Mucosa of descending colon (tissue), 3 donors: ENCODE measurements around the gene BACE1-AS. TPM values are rescaled to one million over a fixed set of nuclear protein-coding genes. Genes with fewer than 3 reads are reported as not detected.

ENCODE experiments used
- ATAC-seq: fragments of 200-7000 bp; cut with Tn5 transposase; one replicate; pipeline ENCODE4 v1.9.1; 2020; ENCODE audit warnings: mild to moderate bottlenecking, moderate library complexity
- DNase-seq, 3 donors: peaks; one replicate each; pipeline ENCODE4 v3.0.0-alpha.2; 2020
- H3K36me3 ChIP-seq: fragments of 200-600 bp; one replicate; pipeline ENCODE4 v1.8.0; 2021; ENCODE audit warnings: low read depth, mild to moderate bottlenecking
- H3K4me1 ChIP-seq: fragments of 200-600 bp; one replicate; pipeline ENCODE4 v1.8.0; 2021; ENCODE audit warnings: low read depth, mild to moderate bottlenecking
- H3K4me3 ChIP-seq: fragments of 200-600 bp; one replicate; pipeline ENCODE4 v1.8.0; 2021; ENCODE audit warnings: mild to moderate bottlenecking
- H3K9me3 ChIP-seq: fragments of 200-600 bp; one replicate; pipeline ENCODE4 v1.8.0; 2021; ENCODE audit warnings: mild to moderate bottlenecking
- intact Hi-C, 2 donors: fragments of 100-400 bp; cut with DNase I in 1 of 2; cut with micrococcal nuclease in 1 of 2; formaldehyde crosslinking; loops; one replicate each; pipeline versions ENCODE4 v1.11.0 to v1.11.1; 2022; cut with DNase I, micrococcal nuclease
- total RNA-seq, 3 donors: library from RNA; stranded (reverse); fragmentation: NEBNext Ultra II Directional in 2 of 3; extraction: Animal tissue kit (Norgen Biotek cat#: 25700) in 2 of 3; gene quantifications; one replicate each; pipeline versions ENCODE4 v1.2.1 to v1.2.4, GENCODE V29; 2021 to 2023
- TF ChIP-seq, protein P1 (sequence below): fragments of 200-600 bp; IDR thresholded peaks from one replicate; pipeline ENCODE4 v1.8.0; 2022; ENCODE audit warnings: antibody characterized with exemption, mild to moderate bottlenecking
- donor health status: DM: no; HTN: no; CAD: no; lungs with moderate emphysema.
- donor health status: DM: no; HTN: no; CAD: no.
- donor health status: DM: no; HTN: yes; CAD: no.

The BACE1-AS gene
- total RNA-seq, 3 donors from 2014 or later = 6.9 to 11.3 (median 7.4) TPM

DNA sequence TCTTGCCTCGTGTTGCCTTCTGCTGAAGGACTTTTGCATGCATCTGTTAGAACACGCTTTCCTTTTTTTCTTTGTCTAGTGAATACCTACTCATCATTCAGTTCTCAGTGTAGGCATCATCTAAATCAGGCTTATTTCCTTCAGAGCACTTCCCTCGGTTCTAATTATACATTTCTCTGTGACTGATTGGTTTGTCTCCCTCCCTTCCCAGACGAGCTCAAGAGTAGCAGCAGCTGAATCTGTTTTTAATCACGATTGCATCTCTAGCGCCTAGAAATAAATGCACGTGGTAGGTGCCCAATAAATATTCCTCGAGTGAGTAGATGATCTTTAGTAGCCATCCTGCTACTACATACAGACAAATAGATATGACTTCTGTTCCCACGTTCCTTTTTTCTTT lies 42.8 kb downstream of the BACE1-AS start:
- Histone ChIP-seq H3K36me3 (no peaks in the 10 kb centered on the region), H3K4me3 (no peak overlapping the region), H3K9me3 (no peaks in the 10 kb centered on the region), H3K4me1 (peaks cover 4% of the 10 kb centered on the region)
- DNase-seq (no peak), ATAC-seq (no peak)
- intact Hi-C loops = no loop called here
- TF ChIP-seq, protein P1, sequence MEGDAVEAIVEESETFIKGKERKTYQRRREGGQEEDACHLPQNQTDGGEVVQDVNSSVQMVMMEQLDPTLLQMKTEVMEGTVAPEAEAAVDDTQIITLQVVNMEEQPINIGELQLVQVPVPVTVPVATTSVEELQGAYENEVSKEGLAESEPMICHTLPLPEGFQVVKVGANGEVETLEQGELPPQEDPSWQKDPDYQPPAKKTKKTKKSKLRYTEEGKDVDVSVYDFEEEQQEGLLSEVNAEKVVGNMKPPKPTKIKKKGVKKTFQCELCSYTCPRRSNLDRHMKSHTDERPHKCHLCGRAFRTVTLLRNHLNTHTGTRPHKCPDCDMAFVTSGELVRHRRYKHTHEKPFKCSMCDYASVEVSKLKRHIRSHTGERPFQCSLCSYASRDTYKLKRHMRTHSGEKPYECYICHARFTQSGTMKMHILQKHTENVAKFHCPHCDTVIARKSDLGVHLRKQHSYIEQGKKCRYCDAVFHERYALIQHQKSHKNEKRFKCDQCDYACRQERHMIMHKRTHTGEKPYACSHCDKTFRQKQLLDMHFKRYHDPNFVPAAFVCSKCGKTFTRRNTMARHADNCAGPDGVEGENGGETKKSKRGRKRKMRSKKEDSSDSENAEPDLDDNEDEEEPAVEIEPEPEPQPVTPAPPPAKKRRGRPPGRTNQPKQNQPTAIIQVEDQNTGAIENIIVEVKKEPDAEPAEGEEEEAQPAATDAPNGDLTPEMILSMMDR = no peak

DNA sequence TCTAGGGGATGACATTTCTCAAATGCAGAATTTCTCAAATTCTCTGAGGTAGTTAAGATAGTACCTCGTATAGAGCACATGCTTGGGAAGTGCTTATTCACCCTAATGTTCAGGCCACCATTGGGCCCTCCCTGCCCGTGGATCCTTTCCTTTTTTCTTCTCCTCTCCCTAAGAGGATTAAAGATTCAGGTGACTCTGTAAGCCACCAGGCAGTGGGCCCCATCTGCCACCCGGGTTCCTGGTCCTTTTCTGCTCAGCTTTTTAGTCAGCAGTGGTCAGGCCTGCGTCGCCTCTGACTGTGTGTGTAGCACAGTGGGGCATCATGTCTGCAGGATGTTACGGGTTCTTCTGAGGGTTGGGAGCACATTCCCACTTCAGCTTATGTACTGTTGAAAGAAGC lies 43.8 kb downstream of the BACE1-AS start:
- Histone ChIP-seq H3K4me1 (no peaks in the 10 kb centered on the region), H3K36me3 (no peaks in the 10 kb centered on the region), H3K4me3 (no peak overlapping the region), H3K9me3 (no peaks in the 10 kb centered on the region)
- no peak for ATAC-seq
- DNase-seq = no peak
- intact Hi-C loops = no loop called here
- TF ChIP-seq, protein P1 = no peak

DNA sequence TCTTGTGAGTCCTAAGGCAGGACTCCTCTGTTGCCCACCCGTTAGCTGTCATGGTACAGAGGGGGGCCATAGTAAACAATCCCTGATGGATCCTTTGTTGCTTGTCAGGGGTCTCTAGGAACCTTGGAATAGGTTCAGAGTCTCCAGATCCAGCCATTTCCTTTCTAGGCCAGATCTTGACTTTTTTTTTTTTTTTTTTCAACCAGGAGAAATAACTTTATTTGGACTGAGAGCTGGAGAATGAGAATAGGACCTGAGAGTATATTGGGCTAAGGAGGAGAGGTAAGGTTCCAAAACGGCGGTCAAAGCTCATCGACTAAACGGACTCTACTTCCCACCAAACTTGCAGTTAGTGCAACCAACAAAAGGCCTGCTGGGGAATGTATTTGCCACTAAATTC lies 44.3 kb downstream of the BACE1-AS start:
- H3K36me3 ChIP-seq = no peaks in the 10 kb centered on the region
- H3K4me1 ChIP-seq = no peaks in the 10 kb centered on the region
- DNase-seq (no peak), ATAC-seq (no peak)
- intact Hi-C loops = no loop called here
- TF ChIP-seq, protein P1 = no peak
- H3K4me3 ChIP-seq = no peak overlapping the region
- H3K9me3 ChIP-seq = no peaks in the 10 kb centered on the region

DNA sequence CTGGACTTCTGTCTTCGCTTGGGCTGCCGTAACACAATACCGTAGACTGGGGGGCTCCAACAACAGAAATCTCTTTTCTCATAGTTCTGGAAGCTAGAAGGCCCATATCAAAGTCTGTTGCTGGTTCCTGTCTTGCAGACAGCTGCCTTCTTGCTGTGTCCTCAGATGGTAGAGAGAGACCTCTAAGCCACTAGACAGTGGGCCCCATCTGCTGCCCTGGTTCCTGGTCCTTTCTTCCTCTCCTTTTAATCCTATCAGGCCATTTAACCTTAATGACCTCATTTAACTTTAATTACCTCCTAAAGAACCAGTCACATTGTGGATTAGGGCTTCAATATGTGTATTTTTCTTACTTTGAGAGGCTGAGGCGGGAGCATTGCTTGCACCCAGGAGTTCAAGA lies 45.9 kb downstream of the BACE1-AS start:
- H3K36me3 ChIP-seq = no peaks in the 10 kb centered on the region
- TF ChIP-seq, protein P1 = no peak
- intact Hi-C loops = no loop called here
- ATAC-seq (no peak), DNase-seq (no peak)
- no peaks in the 10 kb centered on the region for H3K4me1 ChIP-seq
- no peak overlapping the region for H3K4me3 ChIP-seq
- H3K9me3 ChIP-seq = no peaks in the 10 kb centered on the region

Other genes starting within 250 kb of the BACE1-AS start
- gene SIK3, start 192.9 kb upstream of the BACE1-AS start, total RNA-seq = 10 to 100 TPM; 28.1 to 55.6 (median 41.8) TPM
- gene PAFAH1B2, start 147.1 kb upstream of the BACE1-AS start, total RNA-seq = 10 to 100 TPM; 67.9 to 72.7 (median 71.9) TPM
- gene SIDT2, start 112.6 kb upstream of the BACE1-AS start, total RNA-seq = 10 to 100 TPM; 69.8 to 76.3 (median 71.4) TPM
- gene TAGLN, start 92.0 kb upstream of the BACE1-AS start, total RNA-seq = 1,000 to 10,000 TPM in 1 of 3 donors, 100 to 1,000 TPM in 2; 126 to 3,893 (median 593) TPM
- 100 to 1,000 TPM; 138 to 252 (median 181) TPM for gene PCSK7, start 59.3 kb upstream of the BACE1-AS start, total RNA-seq
- 10 to 100 TPM; 22.0 to 38.1 (median 25.4) TPM for gene RNF214, start 58.7 kb upstream of the BACE1-AS start, total RNA-seq
- 10 to 100 TPM in 2 of 3 donors, 1 to 10 TPM in 1; 7.8 to 23.0 (median 10.2) TPM for gene BACE1, start 24.9 kb downstream of the BACE1-AS start, total RNA-seq
- 10 to 100 TPM; 13.8 to 26.2 (median 17.3) TPM for gene CEP164, start 36.5 kb downstream of the BACE1-AS start, total RNA-seq